ENCODE data around the gene NPAS2. TPM values are rescaled to one million over a fixed set of nuclear protein-coding genes. Genes with fewer than 3 reads are reported as not detected.

Gene NPAS2
- total RNA-seq, 1 experiment from 2014 or later: 12.3 TPM

GRCh38 chr2:100934504-100935371 lies 114.8 kb downstream of the NPAS2 start:
- no peak for TF ChIP-seq CTCF (IDR thresholded peaks at IDR 0.05; ENCODE audit: unreplicated experiment)
- Mint-ChIP-seq H3K27me3 (ENCODE audit: insufficient read depth, unreplicated experiment) (no peaks in the 10 kb centered on the region), H3K4me1 (ENCODE audit: insufficient read depth, unreplicated experiment) (no peaks in the 10 kb centered on the region), H3K4me3 (ENCODE audit: unreplicated experiment) (no peak overlapping the region), H3K36me3 (ENCODE audit: insufficient read depth, unreplicated experiment) (peaks cover 5% of the 10 kb centered on the region), H3K27ac (ENCODE audit: low read depth, unreplicated experiment) (no peak overlapping the region), H3K9me3 (ENCODE audit: unreplicated experiment) (no peaks in the 10 kb centered on the region)
- ChIA-PET POLR2A (interaction anchor here (0.7 to 1.1 kb wide), 2 partner anchors 14 to 211 kb away, joined by 3 read pairs; no protein-coding TSS in a partner anchor), CTCF (interaction anchor here (0.5 to 0.6 kb wide), 2 partner anchors 329 to 690 kb away, joined by 3 read pairs; no protein-coding TSS in a partner anchor)
- intact Hi-C loops (cut with micrococcal nuclease): no loop called here
- DNase-seq (ENCODE audit: unreplicated experiment): no peak
- no TSS peak for BruUV-seq (replicated peaks)

- Mint-ChIP-seq H3K27me3 (ENCODE audit: insufficient read depth, unreplicated experiment) (no peaks in the 10 kb centered on the region), H3K27ac (ENCODE audit: low read depth, unreplicated experiment) (no peak overlapping the region), H3K4me1 (ENCODE audit: insufficient read depth, unreplicated experiment) (no peaks in the 10 kb centered on the region), H3K36me3 (ENCODE audit: insufficient read depth, unreplicated experiment) (peaks cover 5% of the 10 kb centered on the region), H3K9me3 (ENCODE audit: unreplicated experiment) (no peaks in the 10 kb centered on the region), H3K4me3 (ENCODE audit: unreplicated experiment) (no peak overlapping the region)
- ChIA-PET POLR2A (interaction anchor here (0.7 to 1.1 kb wide), 2 partner anchors 13 to 212 kb away, joined by 3 read pairs; no protein-coding TSS in a partner anchor), CTCF (interaction anchor here (0.6 kb wide), 1 partner anchor 329 kb away, joined by 3 read pairs; no protein-coding TSS in a partner anchor)
- intact Hi-C loops (cut with micrococcal nuclease): no loop called here
- no peak for DNase-seq (ENCODE audit: unreplicated experiment)
- TF ChIP-seq CTCF (IDR thresholded peaks at IDR 0.05; ENCODE audit: unreplicated experiment): no peak
- BruUV-seq (replicated peaks): no TSS peak
These were observed 115.4 kb downstream of the NPAS2 start for GRCh38 chr2:100935372-100935752.

- BruUV-seq (replicated peaks): no TSS peak
- peaks cover 5% of the 10 kb centered on the region for H3K36me3 Mint-ChIP-seq (ENCODE audit: insufficient read depth, unreplicated experiment)
- ChIA-PET POLR2A (no interaction called here), CTCF (interaction anchor here (0.6 kb wide), 1 partner anchor 76 kb away, joined by 3 read pairs; no protein-coding TSS in a partner anchor)
- H3K4me3 Mint-ChIP-seq (ENCODE audit: unreplicated experiment): no peak overlapping the region
- H3K27me3 Mint-ChIP-seq (ENCODE audit: insufficient read depth, unreplicated experiment): no peaks in the 10 kb centered on the region
- intact Hi-C loops (cut with micrococcal nuclease): no loop called here
- no peak for TF ChIP-seq CTCF (IDR thresholded peaks at IDR 0.05; ENCODE audit: unreplicated experiment)
- DNase-seq (ENCODE audit: unreplicated experiment): no peak
- H3K9me3 Mint-ChIP-seq (ENCODE audit: unreplicated experiment): no peaks in the 10 kb centered on the region
- no peak overlapping the region for H3K27ac Mint-ChIP-seq (ENCODE audit: low read depth, unreplicated experiment)
- no peaks in the 10 kb centered on the region for H3K4me1 Mint-ChIP-seq (ENCODE audit: insufficient read depth, unreplicated experiment)
These were observed 116.3 kb downstream of the NPAS2 start for GRCh38 chr2:100936070-100936741.

- no peak for TF ChIP-seq CTCF (IDR thresholded peaks at IDR 0.05; ENCODE audit: unreplicated experiment)
- no peak overlapping the region for H3K27ac Mint-ChIP-seq (ENCODE audit: low read depth, unreplicated experiment)
These were observed 117.1 kb downstream of the NPAS2 start for GRCh38 chr2:100936972-100937542.

More at GRCh38 chr2:100936972-100937542, 117.1 kb downstream of the NPAS2 start:
- intact Hi-C loops (cut with micrococcal nuclease): no loop called here
- Mint-ChIP-seq H3K9me3 (ENCODE audit: unreplicated experiment) (no peaks in the 10 kb centered on the region), H3K27me3 (ENCODE audit: insufficient read depth, unreplicated experiment) (no peaks in the 10 kb centered on the region), H3K4me1 (ENCODE audit: insufficient read depth, unreplicated experiment) (no peaks in the 10 kb centered on the region), H3K4me3 (ENCODE audit: unreplicated experiment) (no peak overlapping the region), H3K36me3 (ENCODE audit: insufficient read depth, unreplicated experiment) (peaks cover 5% of the 10 kb centered on the region)
- DNase-seq (ENCODE audit: unreplicated experiment): no peak
- CTCF ChIA-PET: interaction anchor here (0.6 kb wide), 1 partner anchor 76 kb away, joined by 3 read pairs; no protein-coding TSS in a partner anchor
- POLR2A ChIA-PET: no interaction called here
- BruUV-seq (replicated peaks): no TSS peak

All from MCF 10A (cell line).